Stimulated activated CD4-positive, alpha-beta T cell treated with anti-CD3 and anti-CD28 coated beads, TNF-alpha, amount 100 ng/mL, for 24 hours (primary cell): Measurements from ENCODE around the gene CCDC178.
"Not testable (repeated sequence)": the region's sequence is repeated elsewhere in the genome, so short reads cannot be mapped to it uniquely, and the experiment has no call there.

ENCODE experiments used
- DNase-seq, 3 experiments: peaks; one replicate each; pipeline ENCODE4 v3.0.0-alpha.2; 2020; ENCODE audit warnings: low read depth in 3 of 3

Gene CCDC178

DNA sequence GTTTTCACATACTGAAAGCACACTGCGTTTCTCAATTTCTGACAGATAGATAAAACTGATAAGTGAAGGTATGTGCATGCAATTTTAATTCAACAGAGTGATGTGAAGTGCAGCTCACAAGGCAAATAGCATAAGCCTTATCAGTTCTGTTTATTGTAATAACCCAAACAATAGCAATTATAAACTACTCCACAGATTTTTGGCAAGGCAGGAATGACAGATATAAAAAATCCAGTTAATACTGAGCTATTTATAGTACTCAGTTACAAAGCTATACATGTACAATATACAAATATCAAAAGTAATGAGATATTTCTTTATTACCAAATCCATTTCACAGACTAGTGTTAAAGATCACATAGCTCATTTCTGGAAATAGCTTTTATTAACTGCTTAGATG is 456.8 kb downstream of the CCDC178 start:
- DNase-seq = no peak

DNA sequence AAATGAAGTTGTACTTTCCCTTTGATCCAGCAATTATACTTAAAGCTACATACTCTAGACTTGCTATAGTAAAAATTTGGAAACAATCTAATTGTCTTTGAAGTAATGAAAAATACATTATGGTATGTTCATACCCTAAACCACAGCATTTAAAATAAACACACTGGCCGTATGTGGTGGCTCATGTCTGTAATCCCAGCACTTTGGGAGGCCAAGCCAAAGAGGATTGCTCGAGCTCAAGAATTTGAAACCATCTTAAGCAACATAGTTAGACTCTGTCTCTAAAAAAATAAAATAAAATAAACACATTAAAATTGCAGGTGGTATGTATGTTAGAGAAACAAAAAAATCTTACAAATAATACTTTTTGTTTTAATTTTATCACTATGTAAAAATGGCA is 459.6 kb downstream of the CCDC178 start:
- DNase-seq = no peak

DNA sequence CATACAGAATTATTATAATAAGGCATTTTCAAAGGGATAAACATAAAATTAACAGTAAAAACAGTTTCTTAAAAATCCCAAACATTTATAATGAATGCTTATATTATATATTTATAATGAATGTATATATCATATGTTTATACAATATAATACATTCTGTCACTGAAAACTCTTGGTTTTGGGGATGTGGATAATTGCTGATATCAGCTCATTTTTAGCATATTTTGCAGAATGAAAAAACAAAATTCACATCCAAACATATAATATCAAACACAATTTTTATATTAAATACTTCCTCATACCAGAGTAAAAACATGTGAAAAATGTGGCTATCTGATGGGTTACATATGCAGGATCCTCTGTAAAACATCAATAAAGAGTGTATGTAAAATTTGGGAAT is 465.0 kb downstream of the CCDC178 start:
- DNase-seq = no peak

DNA sequence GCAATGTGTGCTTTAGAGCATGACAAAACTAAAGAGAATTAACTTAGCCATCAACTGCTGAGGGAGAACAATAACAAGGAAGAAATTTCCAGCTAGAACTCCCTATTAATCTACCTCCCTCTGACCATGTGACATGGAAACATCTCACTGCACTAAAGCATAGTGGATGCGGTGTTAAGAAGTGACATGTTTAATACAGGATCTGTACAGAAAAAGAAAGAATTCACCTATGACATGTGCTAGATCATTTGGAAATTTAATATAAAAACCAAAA is 465.4 kb downstream of the CCDC178 start:
- no peak for DNase-seq

DNA sequence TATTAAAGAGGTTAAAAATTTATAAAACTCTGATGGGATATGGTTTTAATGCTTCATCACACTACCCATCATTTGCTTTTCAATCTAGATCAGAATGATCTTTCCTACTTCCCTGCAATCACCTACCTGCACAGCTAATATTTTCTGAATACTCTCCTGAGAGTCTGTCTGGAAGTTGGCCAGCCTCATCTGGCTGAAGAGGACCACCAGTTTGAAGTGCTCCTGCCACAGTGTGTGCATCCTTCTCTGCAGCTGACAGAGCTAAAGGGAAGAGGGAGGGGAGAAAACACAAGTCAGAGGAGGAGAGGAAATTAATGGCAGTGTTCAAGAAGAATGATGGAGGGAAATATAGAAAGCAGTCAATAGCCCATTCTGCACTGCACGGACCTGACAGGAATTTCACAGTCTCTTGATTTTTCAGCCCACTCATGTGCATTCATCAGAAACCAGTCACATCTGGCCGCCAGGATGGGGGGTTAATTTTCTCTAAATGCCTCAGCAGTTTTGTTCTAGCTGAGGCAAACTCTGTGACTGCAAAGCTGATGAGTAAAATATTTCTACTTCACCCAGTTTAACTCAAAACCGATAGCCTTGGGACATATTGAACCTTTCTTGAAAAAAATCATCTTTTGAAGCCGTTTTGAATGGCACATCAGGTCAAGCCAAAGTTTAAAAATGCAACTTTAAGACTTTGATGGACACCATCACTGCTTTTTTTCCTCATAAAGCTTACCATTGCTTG is 465.9 kb downstream of the CCDC178 start:
- no peak for DNase-seq

- DNase-seq = no peak
Measured at GRCh38 chr18:32968248-32968647, 472.3 kb downstream of the CCDC178 start.

- no peak for DNase-seq
Measured at GRCh38 chr18:32966141-32966540, 474.4 kb downstream of the CCDC178 start.

- DNase-seq = no peak
Measured at GRCh38 chr18:32961538-32961937, 479.0 kb downstream of the CCDC178 start.

DNA sequence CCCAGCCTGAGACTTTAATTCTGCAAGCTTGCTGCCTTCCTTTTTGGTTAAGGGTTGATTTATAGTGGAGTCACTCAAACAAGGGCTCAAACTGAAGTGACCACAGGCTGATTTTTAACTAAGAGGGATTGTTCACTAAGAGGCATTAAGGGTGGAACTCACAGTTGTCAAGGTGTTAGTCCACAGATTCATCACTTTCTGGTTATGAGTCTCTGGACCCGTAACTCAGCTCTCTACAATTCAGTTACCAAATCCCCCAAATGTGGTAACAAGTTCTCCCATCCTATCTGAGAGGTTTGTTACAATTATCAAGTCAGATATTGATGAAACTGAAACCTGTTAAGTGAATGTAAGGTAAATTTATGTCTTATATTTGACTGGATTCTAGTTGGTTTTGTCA is 481.8 kb downstream of the CCDC178 start:
- DNase-seq = no peak

DNA sequence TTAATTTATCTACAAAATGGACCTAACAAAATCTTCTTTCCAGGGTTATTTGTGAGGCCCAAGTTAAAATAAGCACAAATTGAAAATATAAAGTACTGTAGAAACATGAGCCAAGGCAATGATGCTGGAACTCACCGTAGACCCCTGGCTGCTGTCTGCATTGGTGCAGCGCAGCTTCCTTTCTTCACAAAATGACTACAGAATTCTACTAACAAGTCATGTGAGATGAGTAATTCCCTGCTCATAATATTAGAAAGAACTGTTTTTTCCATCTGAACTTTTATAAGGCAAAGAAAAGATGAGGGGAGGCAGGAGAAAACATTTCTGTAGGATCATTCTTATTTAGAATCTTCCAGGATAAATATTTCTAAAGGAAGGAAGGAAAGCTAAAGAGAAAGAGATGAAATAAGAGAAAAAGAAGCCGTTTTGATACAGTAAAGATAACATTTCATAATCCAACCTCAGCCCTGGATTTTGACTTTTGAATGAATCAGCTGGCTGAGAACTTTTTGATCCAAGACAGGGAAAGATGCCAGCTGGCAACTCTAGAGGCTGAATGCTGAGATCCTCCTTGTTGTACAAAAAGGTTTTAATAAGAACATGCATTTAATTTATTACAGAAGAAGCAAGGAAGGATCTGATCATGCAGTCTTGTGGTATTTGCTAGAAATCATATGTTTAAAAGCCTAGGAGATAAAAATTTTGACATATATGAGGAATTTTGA is 483.8 kb downstream of the CCDC178 start:
- DNase-seq = no peak

DNA sequence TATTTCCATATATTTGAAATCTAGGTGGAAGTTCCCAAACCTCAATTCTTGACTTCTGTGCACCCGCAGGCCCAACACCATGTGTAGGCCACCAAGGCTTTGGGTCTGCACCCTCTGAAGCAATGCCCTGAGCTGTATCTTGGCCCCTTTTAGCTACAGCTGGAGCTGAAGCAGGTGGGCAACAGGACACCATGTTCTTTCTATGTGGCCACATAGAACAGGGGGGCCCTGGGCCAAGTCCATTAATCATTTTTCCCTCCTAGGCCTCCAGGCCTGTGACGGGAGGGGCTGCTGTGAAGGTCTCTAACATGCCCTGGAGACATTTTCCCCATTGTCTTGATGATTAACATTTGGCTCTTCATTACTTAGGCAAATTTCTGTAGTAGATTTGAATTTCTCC is 488.2 kb downstream of the CCDC178 start:
- not testable (repeated sequence) for DNase-seq

- no peak for DNase-seq
Measured at GRCh38 chr18:32937597-32937996, 502.9 kb downstream of the CCDC178 start.

DNA sequence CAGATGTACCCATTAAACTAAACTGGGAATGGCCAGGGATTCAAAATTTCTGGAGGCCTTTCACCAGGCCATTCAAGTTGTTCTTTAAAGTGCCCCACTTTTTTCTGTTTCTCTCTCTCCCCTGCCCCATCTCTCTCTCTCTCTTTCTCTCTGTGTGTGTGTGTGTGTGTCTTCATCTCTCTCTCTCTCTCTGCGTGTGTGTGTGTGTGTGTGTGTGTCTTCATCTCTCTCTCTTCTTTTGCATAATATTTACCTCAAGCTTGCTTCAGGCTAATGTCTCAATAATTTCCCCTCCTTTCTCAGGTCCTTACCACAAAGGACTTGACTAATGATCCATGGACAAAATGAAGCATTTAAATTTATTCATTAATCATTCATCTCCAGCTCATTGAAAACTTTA is 503.5 kb downstream of the CCDC178 start:
- no peak for DNase-seq

DNA sequence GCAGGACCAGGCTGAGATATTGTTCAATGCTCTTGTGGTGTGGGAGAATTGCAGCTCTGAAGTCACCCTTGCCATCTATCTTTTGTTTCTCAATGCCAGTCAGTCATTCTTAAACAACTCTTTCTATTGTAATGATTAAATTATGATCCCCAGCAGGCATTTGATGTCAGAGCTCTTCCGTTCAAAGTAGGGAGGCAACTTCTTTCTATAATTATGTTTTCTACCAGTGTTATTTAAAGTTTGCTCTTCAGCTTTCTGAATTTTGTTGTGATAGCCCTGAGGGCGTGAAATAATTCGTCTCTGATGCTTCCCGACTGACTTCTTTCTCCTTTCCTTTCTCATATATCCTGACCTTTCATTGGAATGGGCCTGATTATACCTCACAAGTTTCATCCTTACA is 506.3 kb downstream of the CCDC178 start:
- no peak for DNase-seq

- DNase-seq = no peak
Measured at GRCh38 chr18:32930695-32931301, 509.7 kb downstream of the CCDC178 start.

- DNase-seq = no peak
Measured at GRCh38 chr18:32929213-32929612, 511.3 kb downstream of the CCDC178 start.

DNA sequence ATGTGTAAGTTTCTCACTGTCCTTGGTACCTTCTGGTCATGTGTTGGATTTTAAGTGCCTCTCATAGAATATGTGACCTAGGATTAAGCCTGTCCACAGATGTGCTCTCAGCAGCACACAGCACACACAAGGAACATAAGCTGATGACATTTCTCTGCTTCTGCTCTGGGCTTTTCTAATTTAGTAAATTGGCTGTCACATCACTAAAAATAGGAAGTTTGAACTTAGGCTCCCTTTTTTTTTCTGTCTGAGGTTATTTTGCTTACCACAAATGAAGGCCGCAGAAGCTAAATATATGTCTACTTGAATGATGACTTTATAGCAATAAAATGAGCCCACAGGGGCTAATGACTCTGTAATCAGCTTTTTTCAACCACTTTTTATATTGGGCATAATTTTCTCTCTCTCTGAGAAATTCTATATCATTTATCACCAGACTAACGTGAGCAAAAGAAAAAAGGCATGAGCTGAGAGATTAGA is 517.5 kb downstream of the CCDC178 start:
- DNase-seq = no peak

DNA sequence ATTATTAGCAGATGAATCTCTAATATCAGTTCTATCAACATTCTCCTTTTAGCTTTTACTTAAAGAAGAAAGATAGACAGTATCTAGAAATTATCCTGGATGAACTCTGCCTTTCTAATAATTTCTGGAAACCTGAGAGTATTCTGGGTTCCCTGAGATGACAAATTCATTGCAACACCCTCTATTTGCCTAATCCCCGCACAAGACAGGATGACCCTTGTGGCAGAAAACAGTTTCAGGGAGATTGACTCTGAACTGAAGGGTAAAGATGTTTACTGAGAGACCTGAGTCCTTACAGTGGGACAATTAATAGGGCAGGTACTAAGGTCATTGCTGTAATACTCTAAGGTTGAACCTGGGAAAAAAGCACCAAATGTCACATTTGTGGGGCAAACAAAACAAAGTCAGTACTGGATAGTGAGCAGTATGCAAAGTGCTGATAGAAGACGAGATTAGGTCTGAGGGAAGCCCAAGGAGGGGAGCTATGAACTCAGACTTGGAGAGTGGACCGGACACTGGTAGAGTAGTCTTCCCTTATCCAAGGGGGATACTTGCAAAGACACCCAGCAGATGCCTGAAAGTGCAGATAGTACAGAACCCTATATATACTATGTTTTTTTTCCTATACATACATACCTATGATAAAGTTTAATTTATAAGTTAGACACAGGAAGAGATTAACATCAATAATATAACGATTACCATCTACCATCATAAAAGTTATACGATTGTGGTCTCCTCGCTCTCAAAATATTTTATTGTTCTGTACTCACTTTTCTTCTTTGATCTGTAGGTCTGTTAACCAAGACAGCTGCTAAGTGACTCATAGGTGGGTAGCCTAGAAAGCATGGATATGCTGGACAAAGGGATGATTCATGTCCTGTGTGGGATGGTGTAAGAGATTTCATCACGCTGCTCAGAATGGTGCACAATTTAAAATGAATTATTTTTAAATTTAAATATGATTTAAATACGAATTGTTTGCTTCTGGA is 519.4 kb downstream of the CCDC178 start:
- DNase-seq = no peak

DNA sequence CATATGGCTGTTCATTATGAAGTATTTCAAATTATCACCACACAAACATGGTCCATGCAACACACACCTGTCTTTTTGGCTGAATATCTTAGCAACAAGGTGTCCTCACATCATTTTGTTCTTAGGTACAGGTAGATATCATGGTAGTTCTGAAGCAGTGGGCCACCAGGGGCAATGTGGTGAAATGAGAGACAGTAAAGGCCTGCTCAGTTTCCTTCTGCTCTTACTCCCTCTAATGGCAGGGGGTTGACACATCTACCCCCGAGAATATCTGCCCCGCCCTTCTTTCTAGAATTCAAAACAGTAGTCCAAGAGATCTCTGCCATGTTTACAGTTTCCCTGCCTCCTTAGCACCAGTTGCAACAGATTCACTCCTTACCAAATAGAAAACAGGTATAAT is 520.7 kb downstream of the CCDC178 start:
- no peak for DNase-seq

DNA sequence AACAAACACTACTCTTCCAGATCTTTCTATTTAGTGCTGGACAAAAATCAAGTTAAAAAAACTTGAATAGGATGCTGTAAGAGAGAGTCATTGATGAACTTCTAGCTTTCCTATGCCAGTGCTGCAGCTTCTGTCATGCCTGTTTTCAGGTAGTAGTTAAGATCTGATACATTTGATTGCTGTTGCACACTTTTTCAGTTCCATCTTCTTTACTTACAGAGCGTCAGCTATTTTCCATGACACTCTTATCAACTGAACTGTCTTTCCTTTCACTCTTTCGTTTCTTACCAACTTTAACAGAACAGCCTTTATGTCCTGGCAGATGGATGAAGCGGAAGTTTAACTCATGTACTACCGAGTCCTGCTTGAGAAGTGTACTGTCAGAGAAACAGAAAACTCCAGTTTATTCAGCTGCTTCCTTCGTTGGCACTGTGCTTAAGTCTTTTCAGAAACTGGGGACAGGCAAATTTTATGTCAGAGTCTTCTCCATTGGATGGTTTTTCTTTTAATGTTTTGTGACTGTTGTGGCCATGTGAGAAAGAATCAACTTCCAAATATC is 521.8 kb downstream of the CCDC178 start:
- DNase-seq = no peak

DNA sequence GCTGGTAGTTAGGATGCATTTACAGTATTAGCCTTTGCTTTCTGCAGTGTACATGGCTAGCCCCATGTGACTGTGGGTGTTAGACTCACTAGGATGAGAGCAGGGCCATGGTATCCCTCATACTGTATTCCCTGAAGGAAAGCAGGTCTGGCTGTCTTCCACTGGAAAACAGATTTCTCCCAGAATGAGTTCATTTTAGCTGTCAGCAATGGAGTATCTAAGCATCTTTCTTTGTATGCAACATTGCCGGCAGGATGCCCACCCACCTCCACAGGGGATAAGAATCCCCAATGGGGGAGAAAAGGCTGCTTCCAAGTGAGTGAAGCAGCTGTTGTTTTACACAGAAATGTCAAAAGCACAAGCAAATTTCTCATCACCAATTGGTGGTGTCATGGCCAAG is 525.0 kb downstream of the CCDC178 start:
- no peak for DNase-seq
